GM12878 (cell line): Measurements from ENCODE around the gene FXYD6. TPM values are rescaled to one million over a fixed set of nuclear protein-coding genes. Genes with fewer than 3 reads are reported as not detected.

Experiments
- ATAC-seq: fragments of 200-7000 bp; cut with Tn5 transposase; 3 replicates; pipeline ENCODE4 v1.9.1; 2020; ENCODE audit warnings: mild to moderate bottlenecking, moderate library complexity
- BruUV-seq: library from RNA; stranded (reverse); fragments of 400-500 nt; replicated peaks from 2 replicates; lab custom pipeline; 2021; lab: Mats Ljungman, UMichigan
- CTCF ChIA-PET: fragments of 300-600 bp; sonication (Branson Sonifier 250); formaldehyde crosslinking; extraction: SDS; loops from one replicate; lab custom pipeline; 2021; ENCODE audit warnings: inconsistent platforms; lab: Yijun Ruan, JAX
- POLR2A ChIA-PET: fragments of 350-600 bp; formaldehyde crosslinking; extraction: SDS; loops from one replicate; lab custom pipeline; 2021; ENCODE audit warnings: inconsistent platforms; lab: Charles Lee
- RAD21 ChIA-PET: fragments of 300-600 bp; sonication (Branson Sonifier 250); formaldehyde crosslinking; loops from one replicate; lab custom pipeline; 2023; ENCODE audit warnings: antibody characterized with exemption; ENCODE audit not compliant: unreplicated experiment; lab: Charles Lee
- SMC1A ChIA-PET: fragments of 300-600 bp; sonication (Branson Sonifier 250); formaldehyde crosslinking; loops from one replicate; lab custom pipeline; 2023; ENCODE audit not compliant: unreplicated experiment, uncharacterized antibody; lab: Charles Lee
- DNase-seq: peaks from one replicate; pipeline ENCODE4 v3.0.0-alpha.2; 2011; ENCODE audit warnings: low read depth, low spot score
- FAIRE-seq: peaks from 3 replicates; lab custom pipeline; 2011; peaks lifted over from hg19 to GRCh38; lab: Jason Lieb, UNC
- H2AFZ ChIP-seq: 2 replicates; pipeline ENCODE4 v1.6.0; 2011; ENCODE audit warnings: low read depth, low read length, control low read depth; ENCODE audit not compliant: control insufficient read depth
- H3K27ac ChIP-seq: 2 replicates; pipeline ENCODE4 v1.5.1; 2011; ENCODE audit warnings: control low read depth; ENCODE audit not compliant: control insufficient read depth, insufficient read depth
- H3K27me3 ChIP-seq, 2 experiments: replicated peaks in 1 of 2; 2 replicates each; pipeline versions ENCODE4 v1.6.0 to v1.6.1; 2011; ENCODE audit warnings: low read length in 1 of 2; ENCODE audit not compliant: control insufficient read depth in 2 of 2, insufficient read depth in 2 of 2
- H3K36me3 ChIP-seq, 2 experiments: 2 replicates each; pipeline ENCODE4 v1.5.1; 2011; ENCODE audit warnings: low read length in 1 of 2; ENCODE audit not compliant: control insufficient read depth in 2 of 2, insufficient read depth in 2 of 2
- H3K4me1 ChIP-seq: 2 replicates; pipeline ENCODE4 v1.6.1; 2011; ENCODE audit warnings: mild to moderate bottlenecking, low read length, moderate library complexity, mixed read lengths; ENCODE audit not compliant: control insufficient read depth, insufficient read depth
- H3K4me2 ChIP-seq: 2 replicates; pipeline ENCODE4 v1.6.0; 2011; ENCODE audit warnings: control low read depth; ENCODE audit not compliant: control insufficient read depth, insufficient read depth
- H3K4me3 ChIP-seq: fragments of 200-600 bp; sonication (generic); 2 replicates; pipeline ENCODE4 v1.5.1; 2016
- H3K79me2 ChIP-seq: 2 replicates; pipeline ENCODE4 v1.6.0; 2011; ENCODE audit warnings: low read length; ENCODE audit not compliant: control insufficient read depth, insufficient read depth
- H3K9ac ChIP-seq: 2 replicates; pipeline ENCODE4 v1.8.0; 2011; ENCODE audit warnings: low read length, control low read depth, mixed read lengths; ENCODE audit not compliant: control insufficient read depth, insufficient read depth
- H3K9me3 ChIP-seq: replicated peaks from 3 replicates; pipeline ENCODE4 v1.5.1; 2011; ENCODE audit warnings: mild to moderate bottlenecking, low read length; ENCODE audit not compliant: control insufficient read depth, insufficient read depth
- H4K20me1 ChIP-seq: 2 replicates; pipeline ENCODE4 v1.6.0; 2011; ENCODE audit not compliant: control insufficient read depth, insufficient read depth
- BACH1 ChIP-seq: fragments of 450-650 bp; IDR thresholded peaks from 2 replicates; pipeline ENCODE4 v1.6.1; 2017; ENCODE audit warnings: mild to moderate bottlenecking, borderline replicate concordance
- E2F8 ChIP-seq: fragments of 450-650 bp; IDR thresholded peaks from 2 replicates; pipeline ENCODE4 v1.6.1; 2018; ENCODE audit warnings: mild to moderate bottlenecking, low read depth, moderate library complexity; ENCODE audit not compliant: partially characterized antibody
- HDAC2 ChIP-seq: fragments of 200-600 bp; sonication (generic); IDR thresholded peaks from 2 replicates; pipeline ENCODE4 v1.6.1; 2017
- POLR2AphosphoS2 ChIP-seq: IDR thresholded peaks from 2 replicates; pipeline ENCODE4 v1.6.1; 2011; ENCODE audit warnings: low read depth, mild to moderate bottlenecking, low read length, improper control_type of control experiment, moderate library complexity
- POU2F2 ChIP-seq: IDR thresholded peaks from 3 replicates; pipeline ENCODE4 v1.6.1; 2011; ENCODE audit warnings: low read depth, mild to moderate bottlenecking, low read length, borderline replicate concordance
- SPI1 ChIP-seq: IDR thresholded peaks from 2 replicates; pipeline ENCODE4 v1.6.1; 2011; ENCODE audit warnings: low read depth, mild to moderate bottlenecking, low read length, moderate library complexity, borderline replicate concordance; ENCODE audit not compliant: insufficient read depth
- SRF ChIP-seq, 2 experiments: IDR thresholded peaks; 2 replicates each; pipeline ENCODE4 v1.6.1; 2011; ENCODE audit warnings: low read depth in 2 of 2, low read length in 2 of 2, mild to moderate bottlenecking in 1 of 2, moderate library complexity in 1 of 2
- WGBS: methylation state at CpG from one replicate; pipeline ENCODE4 v1.1.6; 2016; ENCODE audit warnings: low lambda C conversion rate; ENCODE audit not compliant: insufficient replicate concordance, insufficient coverage; ENCODE audit errors: missing lambda C conversion rate; 5-methylcytosine and 5-hydroxymethylcytosine counted together
- in situ Hi-C: fragments of 300-500 bp; cut with MboI; formaldehyde crosslinking; loops from 9 replicates; pipeline ENCODE4 v1.14.3; 2018; ENCODE audit warnings: mixed read lengths
- intact Hi-C: fragments of 100-400 bp; cut with micrococcal nuclease; formaldehyde crosslinking; loops from one replicate; pipeline ENCODE4 v1.14.2; 2022; ENCODE audit not compliant: unreplicated experiment
- polyA plus RNA-seq, 11 experiments: library from polyadenylated mRNA; depleted of rRNA in 4 of 11; unstranded in 6 of 11; stranded (reverse) in 5 of 11; fragments of >200 nt; fragmentation: Nextera tagmentation in 4 of 11; fragmentation: Illumina TruSeq in 1 of 11; extraction: Ambion mirVana in 4 of 11; extraction: Trizol in 1 of 11; gene quantifications; 1 replicate in 1 of 11; 2 replicates in 10 of 11; pipeline versions ENCODE4 v1.2.1 to v1.2.3, GENCODE V29; 2011 to 2016; ENCODE audit warnings: inconsistent platforms in 2 of 11, missing spikeins in 2 of 11, low read depth in 1 of 11
- total RNA-seq, 4 experiments: library from RNA; depleted of rRNA in 3 of 4; stranded (reverse); fragments of >200 nt in 3 of 4; fragmentation: Illumina TruSeq in 1 of 4; extraction: Trizol in 1 of 4; gene quantifications; 2 replicates each; pipeline versions ENCODE4 v1.2.1 to v1.2.3, GENCODE V29; 2013 to 2021

The FXYD6 gene
- total and polyA plus RNA-seq, 10 of the 15 experiments (the other 5 are each of a cell fraction or from before 2014, with no cell fraction given) = 0.09 to 2.0 (median 0.23) TPM; not detected in 2

- FAIRE-seq = no peak
- ChIA-PET CTCF (no interaction called here), SMC1A (no interaction called here), RAD21 (interaction anchor here (1.3 kb wide), 1 partner anchor 64 kb away, joined by 3 read pairs; no protein-coding TSS in a partner anchor), POLR2A (no interaction called here)
- BruUV-seq = no TSS peak
- no peak overlapping the region for H3K27ac ChIP-seq
- H3K36me3 ChIP-seq = no peaks in the 10 kb centered on the region
- WGBS = 34% methylated on average over 11 of the region's 11 CpGs
- no peak for ATAC-seq
- H3K4me1 ChIP-seq = no peaks in the 10 kb centered on the region
- no peaks in the 10 kb centered on the region for H4K20me1 ChIP-seq
- intact Hi-C loops = no loop called here
- no peak overlapping the region for H2AFZ ChIP-seq
- TF ChIP-seq POU2F2 (no peak), SRF (IDR thresholded peaks at IDR 0.05; ENCODE audit: low read depth in 2 of 2, low read length in 2 of 2) (no peak), HDAC2 (no peak), SPI1 (no peak), BACH1 (no peak), POLR2AphosphoS2 (no peak), E2F8 (no peak)
- no peaks in the 10 kb centered on the region for H3K79me2 ChIP-seq
- no peak overlapping the region for H3K4me3 ChIP-seq
- in situ Hi-C loops = no loop called here
- no peak overlapping the region for H3K9ac ChIP-seq
- H3K4me2 ChIP-seq = no peak overlapping the region
- DNase-seq = no peak
- peaks cover 0 to 2% of the 10 kb centered on the region in 2 experiments; a peak in 3 of 4 replicates for H3K27me3 ChIP-seq
- H3K9me3 ChIP-seq = no peaks in the 10 kb centered on the region
These were observed 8.4 kb downstream of the FXYD6 start for GRCh38 chr11:117868088-117868487.
